HepG2 (cell line): ENCODE results near the gene AP2B1. TPM values are rescaled to one million over a fixed set of nuclear protein-coding genes. Genes with fewer than 3 reads are reported as not detected.
A peak's percentile ranks its signal among the peaks of the same experiment; 100 is the strongest.

ENCODE experiments used
- AKAP8 ChIP-seq: sonication (generic); formaldehyde crosslinking; IDR thresholded peaks from 2 replicates; pipeline ENCODE4 v1.5.1; 2020; ENCODE audit warnings: mild to moderate bottlenecking, missing genetic modification reagents
- CENPBD1 ChIP-seq: sonication (generic); formaldehyde crosslinking; IDR thresholded peaks from 2 replicates; pipeline ENCODE4 v1.8.0; 2022; ENCODE audit warnings: missing genetic modification reagents, low read depth, mild to moderate bottlenecking, borderline replicate concordance
- ELF1 ChIP-seq: sonication (generic); formaldehyde crosslinking; IDR thresholded peaks from 2 replicates; pipeline ENCODE4 v1.4.0; 2020; ENCODE audit warnings: missing genetic modification reagents
- FIP1L1 ChIP-seq: fragments of 200-400 bp; formaldehyde crosslinking; IDR thresholded peaks from 2 replicates; pipeline ENCODE4 v1.6.1; 2018; ENCODE audit warnings: low read depth, mild to moderate bottlenecking, low read length, moderate library complexity, borderline replicate concordance; ENCODE audit not compliant: insufficient read depth
- FOXC1 ChIP-seq: sonication (generic); formaldehyde crosslinking; IDR thresholded peaks from 2 replicates; pipeline ENCODE4 v1.8.0; 2022; ENCODE audit warnings: mild to moderate bottlenecking, missing genetic modification reagents, borderline replicate concordance
- KDM2A ChIP-seq: sonication (generic); formaldehyde crosslinking; IDR thresholded peaks from 2 replicates; pipeline ENCODE4 v1.4.0; 2020; ENCODE audit warnings: low read depth, missing genetic modification reagents, borderline replicate concordance
- MAFK ChIP-seq, 2 experiments: IDR thresholded peaks in 1 of 2; conservative IDR thresholded peaks in 1 of 2; 2 replicates each; pipeline ENCODE4 v1.6.1; 2011; ENCODE audit warnings: improper control_type of control experiment in 2 of 2, low read length in 2 of 2
- MIXL1 ChIP-seq: IDR thresholded peaks from 2 replicates; pipeline ENCODE4 v1.6.1; 2016
- NCOA5 ChIP-seq: sonication (generic); formaldehyde crosslinking; IDR thresholded peaks from 2 replicates; pipeline ENCODE4 v1.4.0; 2020; ENCODE audit warnings: missing genetic modification reagents
- NPAS2 ChIP-seq: sonication (generic); formaldehyde crosslinking; IDR thresholded peaks from 2 replicates; pipeline ENCODE4 v1.8.0; 2022; ENCODE audit warnings: mild to moderate bottlenecking, missing genetic modification reagents, borderline replicate concordance
- ONECUT2 ChIP-seq: sonication (generic); formaldehyde crosslinking; IDR thresholded peaks from 2 replicates; pipeline ENCODE4 v1.4.0; 2020; ENCODE audit warnings: missing genetic modification reagents
- PRDM4 ChIP-seq: sonication (generic); formaldehyde crosslinking; IDR thresholded peaks from 2 replicates; pipeline ENCODE4 v1.9.0; 2021; ENCODE audit warnings: missing genetic modification reagents, borderline replicate concordance
- PRMT3 ChIP-seq: sonication (generic); formaldehyde crosslinking; IDR thresholded peaks from 2 replicates; pipeline ENCODE4 v1.8.1; 2022; ENCODE audit warnings: low read depth, mild to moderate bottlenecking, moderate library complexity, missing genetic modification reagents, borderline replicate concordance
- TMF1 ChIP-seq: sonication (generic); formaldehyde crosslinking; IDR thresholded peaks from 2 replicates; pipeline ENCODE4 v1.8.1; 2022; ENCODE audit warnings: low read depth, missing genetic modification reagents
- TOE1 ChIP-seq: sonication (generic); formaldehyde crosslinking; IDR thresholded peaks from 2 replicates; pipeline ENCODE4 v1.4.0; 2020; ENCODE audit warnings: mild to moderate bottlenecking, missing genetic modification reagents
- ZBTB46 ChIP-seq: sonication (generic); formaldehyde crosslinking; IDR thresholded peaks from 2 replicates; pipeline ENCODE4 v1.4.0; 2020; ENCODE audit warnings: mild to moderate bottlenecking, missing genetic modification reagents, borderline replicate concordance
- ZFP36L1 ChIP-seq: sonication (generic); formaldehyde crosslinking; IDR thresholded peaks from 2 replicates; pipeline ENCODE4 v1.8.0; 2022; ENCODE audit warnings: mild to moderate bottlenecking, missing genetic modification reagents, moderate library complexity
- ZNF446 ChIP-seq: sonication (generic); formaldehyde crosslinking; IDR thresholded peaks from 2 replicates; pipeline ENCODE4 v1.5.0; 2020; ENCODE audit warnings: mild to moderate bottlenecking, missing genetic modification reagents
- ZNF574 ChIP-seq: sonication (generic); formaldehyde crosslinking; IDR thresholded peaks from 2 replicates; pipeline ENCODE4 v1.4.0; 2020; ENCODE audit warnings: missing genetic modification reagents
- ZNF670 ChIP-seq: sonication (generic); formaldehyde crosslinking; IDR thresholded peaks from 2 replicates; pipeline ENCODE4 v1.8.0; 2022; ENCODE audit warnings: mild to moderate bottlenecking, missing genetic modification reagents, borderline replicate concordance
- ZNF713 ChIP-seq: sonication (generic); formaldehyde crosslinking; IDR thresholded peaks from 2 replicates; pipeline ENCODE4 v1.4.0; 2020; ENCODE audit warnings: mild to moderate bottlenecking, missing genetic modification reagents
- ZNF768 ChIP-seq: sonication (generic); formaldehyde crosslinking; IDR thresholded peaks from 2 replicates; pipeline ENCODE4 v1.4.0; 2020; ENCODE audit warnings: missing genetic modification reagents
- polyA plus RNA-seq, 8 experiments: library from polyadenylated mRNA; depleted of rRNA in 3 of 8; stranded (reverse) in 7 of 8; unstranded in 1 of 8; fragments of >200 nt; fragmentation: Illumina TruSeq in 4 of 8; extraction: Trizol in 4 of 8; gene quantifications; 2 replicates each; pipeline versions ENCODE4 v1.2.1 to v1.2.3, GENCODE V29; 2011 to 2016; ENCODE audit warnings: low read depth in 4 of 8, missing spikeins in 1 of 8, mixed read lengths in 1 of 8; ENCODE audit not compliant: insufficient read depth in 1 of 8
- total RNA-seq, 5 experiments: library from RNA; depleted of rRNA; stranded (reverse); fragments of >200 nt; fragmentation: Illumina TruSeq; extraction: Trizol; gene quantifications; 2 replicates each; pipeline ENCODE4 v1.2.3, GENCODE V29; 2016; ENCODE audit warnings: low read depth in 1 of 5

The AP2B1 gene
- total and polyA plus RNA-seq, 2 of the 13 experiments (the other 11 are each of a cell fraction or from before 2014, with no cell fraction given): 23.8 to 71.3 TPM

- TF ChIP-seq PRDM4 (CRISPR knock-in tag) (no peak), ZNF768 (peak; percentile 74), MAFK (conservative IDR thresholded peaks at IDR 0.05 in 1 of 2, IDR thresholded peaks at IDR 0.05 in 1 of 2; ENCODE audit: low read length in 2 of 2) (no peak), FOXC1 (CRISPR knock-in tag) (peak; percentile 90), ZNF713 (no peak), NCOA5 (no peak), ZFP36L1 (CRISPR knock-in tag) (0 out of 2 replicates have a peak, but pooled peaks have one; percentile 45), AKAP8 (CRISPR knock-in tag) (peak; percentile 48; the same call in 1 of the 2 replicates), ZNF670 (CRISPR knock-in tag) (peak; percentile 24; the same call in 1 of the 2 replicates), PRMT3 (CRISPR knock-in tag) (peak; percentile 68; the same call in 1 of the 2 replicates), FIP1L1 (no peak), NPAS2 (CRISPR knock-in tag) (no peak), ELF1 (no peak), TOE1 (CRISPR knock-in tag) (no peak), ZNF574 (CRISPR knock-in tag) (peak; percentile 96), MIXL1 (CRISPR knock-in tag) (0 out of 2 replicates have a peak, but pooled peaks have one; percentile 40), ZNF446 (peak; percentile 87), CENPBD1 (no peak), KDM2A (peak; percentile 95), ZBTB46 (CRISPR knock-in tag) (peak; percentile 61; the same call in 1 of the 2 replicates), TMF1 (CRISPR knock-in tag) (peak; percentile 67; the same call in 1 of the 2 replicates), ONECUT2 (CRISPR knock-in tag) (no peak)
Measured at GRCh38 chr17:35764123-35764991, 177.2 kb downstream of the AP2B1 start (continued).
